Esophagus (tissue), 2 donors: ENCODE data around the gene HDC. TPM values are rescaled to one million over a fixed set of nuclear protein-coding genes. Genes with fewer than 3 reads are reported as not detected.

Experiments
- H3K27ac ChIP-seq, 2 donors: one replicate each; pipeline ENCODE4 v1.5.1; 2013; ENCODE audit warnings: low read depth in 2 of 2, mild to moderate bottlenecking in 2 of 2, inconsistent platforms in 1 of 2, low read length in 1 of 2, moderate library complexity in 1 of 2
- H3K27me3 ChIP-seq, 2 donors: one replicate each; pipeline ENCODE4 v1.6.1; 2013; ENCODE audit warnings: low read length in 2 of 2, control low read depth in 1 of 2, mild to moderate bottlenecking in 1 of 2; ENCODE audit not compliant: insufficient read depth in 2 of 2, control insufficient read depth in 1 of 2
- H3K36me3 ChIP-seq, 2 donors: one replicate each; pipeline ENCODE4 v1.6.1; 2013; ENCODE audit warnings: low read length in 1 of 2; ENCODE audit not compliant: control insufficient read depth in 2 of 2, insufficient read depth in 2 of 2
- H3K4me1 ChIP-seq, 2 donors: one replicate each; pipeline ENCODE4 v1.6.1; 2013; ENCODE audit warnings: low read length in 1 of 2; ENCODE audit not compliant: control insufficient read depth in 2 of 2, insufficient read depth in 2 of 2
- H3K4me3 ChIP-seq, 2 donors: one replicate each; pipeline ENCODE4 v1.5.1; 2013; ENCODE audit warnings: low read length in 2 of 2, mild to moderate bottlenecking in 2 of 2, low read depth in 1 of 2, moderate library complexity in 1 of 2
- H3K9me3 ChIP-seq, 2 donors: one replicate each; pipeline ENCODE4 v1.6.1; 2013; ENCODE audit warnings: mild to moderate bottlenecking in 2 of 2, low read depth in 1 of 2, low read length in 1 of 2, moderate library complexity in 1 of 2; ENCODE audit not compliant: control insufficient read depth in 2 of 2, insufficient read depth in 1 of 2
- WGBS, 2 donors: extraction: QIAGEN DNeasy Blood & Tissue Kit; methylation state at CpG; one replicate each; pipeline ENCODE4 v1.1.7; 2013; 5-methylcytosine and 5-hydroxymethylcytosine counted together
- polyA plus RNA-seq, 2 donors: library from polyadenylated mRNA; stranded (reverse); fragments of 200-250 nt; gene quantifications; one replicate each; pipeline ENCODE4 v1.2.3, GENCODE V29; 2013
- donor health status: healthy with polysubstance abuse.
- donor health status: Bipolar disorder and iron deficiency.

Gene HDC
- 1 to 10 TPM in 1 of 2 donors, under 1 TPM in 1; 0.08 to 1.5 TPM for polyA plus RNA-seq

GRCh38 chr15:50265620-50266019 is at the start of gene HDC:
Gene HDC, minus strand, starts transcription at chr15:50265726. Its CDS starts 103 bp downstream, at chr15:50265623.
- H3K4me1 ChIP-seq = no peaks in the 10 kb centered on the region
- no peaks in the 10 kb centered on the region for H3K9me3 ChIP-seq
- 71 to 79% methylated on average over 9 of the region's 9 CpGs for WGBS, 2 donors
- no peak within 1 kb of the TSS for H3K27ac ChIP-seq
- no peak within 1 kb of the TSS for H3K4me3 ChIP-seq
- H3K36me3 ChIP-seq = no peaks in the 10 kb centered on the region
- no peaks in the 10 kb centered on the region for H3K27me3 ChIP-seq

DNA sequence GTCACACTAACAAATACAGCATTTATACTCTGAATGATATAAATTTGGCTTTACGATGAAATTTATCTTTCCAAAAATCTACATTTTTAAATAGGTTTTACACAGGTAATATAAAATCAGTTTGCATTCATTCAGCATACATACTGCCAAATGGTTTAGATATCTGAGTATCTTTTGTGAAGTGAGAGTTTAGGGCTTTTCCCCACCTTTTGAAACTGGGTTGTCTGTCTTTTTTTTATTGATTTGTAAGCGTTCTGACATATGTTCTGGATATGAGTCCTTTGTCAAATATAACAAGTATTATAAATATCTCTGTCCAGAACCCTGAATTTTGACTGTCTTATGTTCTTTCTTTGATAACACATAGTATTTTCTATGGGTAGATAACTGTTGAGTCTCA is 47.1 kb upstream of the HDC start:
- 83 to 88% methylated on average over 2 of the region's 2 CpGs for WGBS, 2 donors
- no peaks in the 10 kb centered on the region for H3K27me3 ChIP-seq

GRCh38 chr15:50307799-50308198 is 42.3 kb upstream of the HDC start:
- Histone ChIP-seq H3K27me3 (no peaks in the 10 kb centered on the region), H3K4me1 (no peaks in the 10 kb centered on the region), H3K9me3 (no peaks in the 10 kb centered on the region), H3K4me3 (no peak overlapping the region), H3K27ac (no peak overlapping the region), H3K36me3 (peaks cover 0 to 3% of the 10 kb centered on the region in 2 donors)

More for the DNA sequence above, 47.1 kb upstream of the HDC start:
- no peaks in the 10 kb centered on the region for H3K36me3 ChIP-seq
- no peaks in the 10 kb centered on the region for H3K9me3 ChIP-seq
- no peak overlapping the region for H3K27ac ChIP-seq
- H3K4me3 ChIP-seq = no peak overlapping the region
- no peaks in the 10 kb centered on the region for H3K4me1 ChIP-seq

DNA sequence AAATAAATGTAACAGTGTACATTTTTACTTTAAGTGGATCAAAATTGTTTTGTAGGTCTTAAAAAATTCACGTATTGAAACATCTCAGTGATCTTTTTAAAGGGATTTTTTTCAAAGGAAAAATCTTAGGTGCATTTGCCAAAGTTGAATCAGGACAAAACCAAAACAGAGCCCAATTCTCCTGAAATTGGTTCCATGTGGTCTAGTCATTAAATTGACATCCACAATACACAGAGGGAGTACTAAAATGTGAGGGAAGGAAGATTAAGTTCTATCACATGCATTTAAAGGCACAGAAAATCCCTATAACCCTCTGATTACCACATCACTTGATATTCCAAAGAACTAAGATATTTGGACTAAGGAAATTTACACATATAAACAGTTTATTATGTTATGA is 39.3 kb upstream of the HDC start:
- H3K4me1 ChIP-seq = no peaks in the 10 kb centered on the region
- H3K27ac ChIP-seq = no peak overlapping the region
- H3K4me3 ChIP-seq = no peak overlapping the region
- WGBS, 2 donors = 76 to 78% methylated on average over 1 of the region's 1 CpG
- peaks cover 2 to 3% of the 10 kb centered on the region in 2 donors for H3K36me3 ChIP-seq
- H3K27me3 ChIP-seq = no peaks in the 10 kb centered on the region
- H3K9me3 ChIP-seq = no peaks in the 10 kb centered on the region

- H3K27ac ChIP-seq = no peak overlapping the region
- H3K4me1 ChIP-seq = no peaks in the 10 kb centered on the region
- no peaks in the 10 kb centered on the region for H3K27me3 ChIP-seq
- H3K9me3 ChIP-seq = no peaks in the 10 kb centered on the region
- peaks cover 2 to 3% of the 10 kb centered on the region in 2 donors for H3K36me3 ChIP-seq
- 93% methylated on average over 1 of the region's 1 CpG for WGBS, 2 donors
- H3K4me3 ChIP-seq = no peak overlapping the region
Observed at GRCh38 chr15:50302581-50302980, 37.1 kb upstream of the HDC start.

DNA sequence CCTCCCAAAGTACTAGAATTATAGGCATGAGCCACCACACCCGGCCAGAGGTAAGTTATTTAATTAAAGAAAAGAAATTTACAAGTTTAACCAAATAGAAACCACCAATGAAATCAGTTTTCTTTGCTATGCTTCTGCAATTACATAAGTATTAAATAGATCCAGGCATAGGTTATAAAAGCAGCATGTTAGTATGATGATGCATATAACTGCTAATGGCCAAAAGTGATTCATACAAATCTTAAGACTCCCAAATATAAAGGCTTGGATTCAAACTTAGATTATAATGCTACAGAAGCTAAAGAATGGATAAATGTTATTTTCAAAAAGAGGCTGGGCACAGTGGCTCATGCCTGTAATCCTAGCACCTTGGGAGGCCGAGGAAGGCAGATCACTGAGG is 32.8 kb upstream of the HDC start:
- 85 to 95% methylated on average over 2 of the region's 2 CpGs for WGBS, 2 donors
- Histone ChIP-seq H3K27me3 (no peaks in the 10 kb centered on the region), H3K27ac (no peak overlapping the region), H3K4me3 (no peak overlapping the region), H3K4me1 (no peaks in the 10 kb centered on the region), H3K9me3 (no peaks in the 10 kb centered on the region), H3K36me3 (peaks cover 0 to 2% of the 10 kb centered on the region in 2 donors)

GRCh38 chr15:50295966-50296365 is 30.4 kb upstream of the HDC start:
- Histone ChIP-seq H3K4me1 (no peaks in the 10 kb centered on the region), H3K4me3 (no peak overlapping the region), H3K27me3 (no peaks in the 10 kb centered on the region), H3K36me3 (no peaks in the 10 kb centered on the region), H3K9me3 (no peaks in the 10 kb centered on the region), H3K27ac (no peak overlapping the region)
- WGBS, 2 donors = 91 to 95% methylated on average over 1 of the region's 1 CpG

DNA sequence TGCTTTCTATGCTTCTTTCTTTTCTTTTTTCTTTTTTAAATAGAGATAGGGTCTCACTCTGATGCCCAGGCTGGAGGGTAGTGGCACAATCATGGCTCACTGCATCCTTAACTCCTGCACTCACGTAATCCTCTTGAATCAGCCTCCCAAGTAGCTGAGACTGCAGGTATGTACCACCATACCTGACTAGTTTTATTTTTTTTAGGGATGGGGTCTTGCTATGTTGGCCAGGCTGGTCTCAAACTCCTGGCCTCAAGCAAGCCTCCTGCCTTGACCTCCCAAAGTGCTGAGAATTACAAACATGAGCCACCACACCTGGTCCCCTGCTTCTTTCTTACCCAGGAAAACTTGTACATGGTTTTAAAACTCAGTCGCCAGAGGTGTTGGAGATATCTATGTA is 24.2 kb upstream of the HDC start:
- no peak overlapping the region for H3K27ac ChIP-seq
- H3K4me3 ChIP-seq = no peak overlapping the region
- H3K36me3 ChIP-seq = peaks cover 3 to 8% of the 10 kb centered on the region in 2 donors
- H3K27me3 ChIP-seq = no peaks in the 10 kb centered on the region
- 98 to 99% methylated on average over 2 of the region's 2 CpGs for WGBS, 2 donors
- no peaks in the 10 kb centered on the region for H3K4me1 ChIP-seq
- no peaks in the 10 kb centered on the region for H3K9me3 ChIP-seq

DNA sequence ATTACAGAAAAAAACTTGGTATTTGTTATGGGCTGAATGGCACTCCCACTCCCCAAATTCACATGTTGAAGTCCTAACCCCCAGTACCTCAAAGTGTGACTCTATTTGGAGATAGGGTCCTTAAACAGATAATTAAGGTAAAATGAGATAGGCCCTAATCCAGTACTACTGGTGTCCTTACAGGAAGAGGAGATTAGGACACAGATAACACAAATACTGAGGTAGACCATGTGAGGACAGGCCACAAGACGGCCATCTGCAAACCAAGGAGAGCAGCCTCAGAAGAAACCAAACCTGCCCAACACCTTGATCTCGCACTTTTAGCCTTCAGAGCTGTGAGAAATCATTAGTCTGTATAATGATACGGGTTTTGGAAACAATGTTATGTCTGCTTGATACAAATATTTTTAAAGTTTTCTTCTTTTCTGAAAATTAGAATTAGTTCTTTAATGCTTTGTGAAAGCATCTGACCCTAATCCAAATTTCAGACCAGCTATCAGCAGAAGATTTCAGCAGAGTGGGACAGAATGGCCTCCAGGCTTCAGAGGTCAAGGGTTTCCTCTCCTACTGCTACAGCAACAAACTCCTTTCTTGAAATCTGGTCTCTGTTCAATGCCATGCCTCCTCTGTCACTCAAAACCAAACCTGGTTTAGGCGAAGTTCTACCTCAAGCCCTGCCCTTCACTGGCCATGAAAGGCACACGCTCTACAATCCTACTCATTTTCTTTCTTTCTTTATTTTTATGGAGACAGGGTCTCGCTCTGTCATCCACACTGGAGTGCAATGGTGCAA is 22.0 kb upstream of the HDC start:
- Histone ChIP-seq H3K9me3 (no peaks in the 10 kb centered on the region), H3K27ac (no peak overlapping the region), H3K4me1 (no peaks in the 10 kb centered on the region), H3K36me3 (peaks cover 3 to 8% of the 10 kb centered on the region in 2 donors), H3K27me3 (no peaks in the 10 kb centered on the region), H3K4me3 (no peak overlapping the region)
- WGBS, 2 donors = 90 to 94% methylated on average over 6 of the region's 6 CpGs

- Histone ChIP-seq H3K27me3 (no peaks in the 10 kb centered on the region), H3K27ac (no peak overlapping the region), H3K9me3 (no peaks in the 10 kb centered on the region), H3K36me3 (no peaks in the 10 kb centered on the region), H3K4me3 (no peak overlapping the region), H3K4me1 (no peaks in the 10 kb centered on the region)
- WGBS, 2 donors = 79 to 88% methylated on average over 4 to 5 of the region's 5 CpGs
Observed at GRCh38 chr15:50281427-50281826, 15.9 kb upstream of the HDC start.
